GM19351 (cell line): ENCODE measurements around the gene UBAP2.
"Not testable (repeated sequence)": the region's sequence is repeated elsewhere in the genome, so short reads cannot be mapped to it uniquely, and the experiment has no call there.

Experiments
- ATAC-seq: cut with Tn5 transposase; IDR thresholded peaks from one replicate; pipeline ENCODE4 v1.9.1; 2021; ENCODE audit warnings: mild to moderate bottlenecking, moderate library complexity; ENCODE audit not compliant: unreplicated experiment

Gene UBAP2

GRCh38 chr9:34047864-34048726 lies 592 bp downstream of the UBAP2 start:
- ATAC-seq = peak; percentile 32

- ATAC-seq = no peak
These were observed 1.8 kb downstream of the UBAP2 start for GRCh38 chr9:34046784-34047379.

- ATAC-seq = no peak
These were observed 2.8 kb downstream of the UBAP2 start for GRCh38 chr9:34045903-34046302.

- not testable (repeated sequence) for ATAC-seq
These were observed 6.6 kb downstream of the UBAP2 start for GRCh38 chr9:34042074-34042473.

GRCh38 chr9:34038851-34039250 lies 9.8 kb downstream of the UBAP2 start:
- ATAC-seq = not testable (repeated sequence)

- no peak for ATAC-seq
These were observed 11.1 kb downstream of the UBAP2 start for GRCh38 chr9:34037626-34038025.

- no peak for ATAC-seq
These were observed 12.1 kb downstream of the UBAP2 start for GRCh38 chr9:34036625-34037024.

- ATAC-seq = no peak
These were observed 13.0 kb downstream of the UBAP2 start for GRCh38 chr9:34035656-34036055.

GRCh38 chr9:34034698-34035065 lies 14.0 kb downstream of the UBAP2 start:
- no peak for ATAC-seq

- no peak for ATAC-seq
These were observed 16.1 kb downstream of the UBAP2 start for GRCh38 chr9:34032631-34033030.

- ATAC-seq = no peak
These were observed 20.7 kb downstream of the UBAP2 start for GRCh38 chr9:34027845-34028574.

GRCh38 chr9:34025811-34026210 lies 22.9 kb downstream of the UBAP2 start:
- ATAC-seq = no peak

- no peak for ATAC-seq
These were observed 23.6 kb downstream of the UBAP2 start for GRCh38 chr9:34025062-34025461.

- not testable (repeated sequence) for ATAC-seq
These were observed 24.2 kb downstream of the UBAP2 start for GRCh38 chr9:34024476-34024875.

GRCh38 chr9:34016149-34016548 lies 32.5 kb downstream of the UBAP2 start:
- no peak for ATAC-seq

GRCh38 chr9:34010979-34011378 lies 37.7 kb downstream of the UBAP2 start:
- ATAC-seq = no peak

- no peak for ATAC-seq
These were observed 46.7 kb downstream of the UBAP2 start for GRCh38 chr9:34001951-34002350.

- ATAC-seq = no peak
These were observed 47.4 kb downstream of the UBAP2 start for GRCh38 chr9:34001298-34001697.

- ATAC-seq = no peak
These were observed 53.2 kb downstream of the UBAP2 start for GRCh38 chr9:33995449-33995848.

GRCh38 chr9:33993104-33993503 lies 55.6 kb downstream of the UBAP2 start:
- ATAC-seq = no peak

- no peak for ATAC-seq
These were observed 56.1 kb downstream of the UBAP2 start for GRCh38 chr9:33992632-33993031.
